Hepatocyte (in vitro differentiated cells): Measurements from ENCODE around the gene NXPH2.

Experiments
- EZH2 ChIP-seq: fragments of 200-600 bp; sonication (generic); IDR thresholded peaks from 2 replicates; pipeline ENCODE4 v1.6.1; 2016; ENCODE audit warnings: antibody characterized with exemption, mild to moderate bottlenecking, borderline replicate concordance
- TF ChIP-seq, protein P1 (sequence below): fragments of 200-600 bp; sonication (generic); IDR thresholded peaks from 2 replicates; pipeline ENCODE4 v1.5.1; 2016; ENCODE audit warnings: antibody characterized with exemption, mild to moderate bottlenecking; ENCODE audit not compliant: poor library complexity

DNA sequence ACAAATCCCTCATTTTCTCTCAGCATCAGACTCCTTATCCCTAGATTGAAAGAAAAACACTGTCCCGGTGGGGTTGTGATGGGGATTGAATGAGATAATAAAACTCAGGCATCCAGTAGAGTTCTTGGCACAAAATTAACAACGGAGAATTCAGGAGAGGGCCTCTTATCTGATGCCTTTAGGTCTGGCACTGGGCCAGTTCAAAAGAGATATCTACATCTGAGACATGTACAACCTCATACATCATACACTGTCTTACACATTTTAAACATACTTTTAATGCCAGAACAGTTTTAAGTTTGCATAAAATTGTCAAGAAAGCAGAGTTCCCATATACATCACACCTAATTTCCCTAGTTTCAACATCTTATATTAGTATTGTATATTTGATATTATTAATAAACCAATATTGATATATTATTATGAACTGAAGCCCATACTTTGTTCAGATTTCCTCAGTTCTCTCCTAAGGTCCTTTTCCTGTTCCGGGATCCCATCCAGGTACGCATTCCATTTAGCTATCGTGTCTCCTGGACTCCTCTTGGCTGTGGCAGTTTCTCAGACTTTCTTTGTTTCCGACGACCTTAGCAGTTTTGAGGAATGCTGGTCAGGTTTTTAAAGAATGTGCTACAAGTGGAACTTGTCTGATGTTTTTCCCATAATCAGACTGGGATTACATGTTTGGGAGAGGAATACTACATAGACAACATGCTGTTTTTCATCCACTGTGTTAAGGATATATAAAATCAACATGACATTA is 27.8 kb downstream of the NXPH2 start:
- TF ChIP-seq, protein P1, sequence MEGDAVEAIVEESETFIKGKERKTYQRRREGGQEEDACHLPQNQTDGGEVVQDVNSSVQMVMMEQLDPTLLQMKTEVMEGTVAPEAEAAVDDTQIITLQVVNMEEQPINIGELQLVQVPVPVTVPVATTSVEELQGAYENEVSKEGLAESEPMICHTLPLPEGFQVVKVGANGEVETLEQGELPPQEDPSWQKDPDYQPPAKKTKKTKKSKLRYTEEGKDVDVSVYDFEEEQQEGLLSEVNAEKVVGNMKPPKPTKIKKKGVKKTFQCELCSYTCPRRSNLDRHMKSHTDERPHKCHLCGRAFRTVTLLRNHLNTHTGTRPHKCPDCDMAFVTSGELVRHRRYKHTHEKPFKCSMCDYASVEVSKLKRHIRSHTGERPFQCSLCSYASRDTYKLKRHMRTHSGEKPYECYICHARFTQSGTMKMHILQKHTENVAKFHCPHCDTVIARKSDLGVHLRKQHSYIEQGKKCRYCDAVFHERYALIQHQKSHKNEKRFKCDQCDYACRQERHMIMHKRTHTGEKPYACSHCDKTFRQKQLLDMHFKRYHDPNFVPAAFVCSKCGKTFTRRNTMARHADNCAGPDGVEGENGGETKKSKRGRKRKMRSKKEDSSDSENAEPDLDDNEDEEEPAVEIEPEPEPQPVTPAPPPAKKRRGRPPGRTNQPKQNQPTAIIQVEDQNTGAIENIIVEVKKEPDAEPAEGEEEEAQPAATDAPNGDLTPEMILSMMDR = no peak
- TF ChIP-seq EZH2 = no peak
